ENCODE data around the gene IGFBP1. TPM values are rescaled to one million over a fixed set of nuclear protein-coding genes. Genes with fewer than 3 reads are reported as not detected.

Gene IGFBP1
- total RNA-seq, 4 donors from 2014 or later, result 0.48 TPM; not detected in 3

- no peak for DNase-seq (ENCODE audit: low spot score in 2 of 2)
- TF ChIP-seq EP300 (IDR thresholded peaks at IDR 0.05) (no peak), POLR2A (IDR thresholded peaks at IDR 0.05) (no peak), POLR2AphosphoS5 (IDR thresholded peaks at IDR 0.05) (no peak), CTCF (IDR thresholded peaks at IDR 0.05) (no peak)
- 89% methylated on average over 5 of the region's 7 CpGs for WGBS
Observed at GRCh38 chr7:45880433-45880860, 7.8 kb upstream of the IGFBP1 start.

GRCh38 chr7:45881280-45881758, 7.0 kb upstream of the IGFBP1 start:
- H3K27me3 ChIP-seq, result peaks cover 21% of the 10 kb centered on the region
- peaks cover 10% of the 10 kb centered on the region for H3K9me3 ChIP-seq
- no peak overlapping the region for H3K4me3 ChIP-seq
- no peak for DNase-seq (ENCODE audit: low spot score in 2 of 2)
- H3K4me1 ChIP-seq, result no peaks in the 10 kb centered on the region
- no peak overlapping the region for H3K27ac ChIP-seq
- 89% methylated on average over 7 of the region's 9 CpGs for WGBS
- no peaks in the 10 kb centered on the region for H3K36me3 ChIP-seq
- TF ChIP-seq CTCF (IDR thresholded peaks at IDR 0.05) (no peak), POLR2A (IDR thresholded peaks at IDR 0.05) (no peak), EP300 (IDR thresholded peaks at IDR 0.05) (no peak), POLR2AphosphoS5 (IDR thresholded peaks at IDR 0.05) (no peak)

More at GRCh38 chr7:45880433-45880860, 7.8 kb upstream of the IGFBP1 start:
- H3K27ac ChIP-seq, result no peak overlapping the region
- H3K36me3 ChIP-seq, result no peaks in the 10 kb centered on the region
- no peaks in the 10 kb centered on the region for H3K4me1 ChIP-seq
- H3K4me3 ChIP-seq, result no peak overlapping the region
- H3K27me3 ChIP-seq, result peaks cover 13% of the 10 kb centered on the region
- peaks cover 10% of the 10 kb centered on the region for H3K9me3 ChIP-seq

- no peaks in the 10 kb centered on the region for H3K36me3 ChIP-seq
- TF ChIP-seq CTCF (IDR thresholded peaks at IDR 0.05), result no peak
- no peak for TF ChIP-seq POLR2AphosphoS5 (IDR thresholded peaks at IDR 0.05)
- no peak for TF ChIP-seq POLR2A (IDR thresholded peaks at IDR 0.05)
- no peak for TF ChIP-seq EP300 (IDR thresholded peaks at IDR 0.05)
- no peak for DNase-seq (ENCODE audit: low spot score in 2 of 2)
Observed at GRCh38 chr7:45881759-45882464, 6.4 kb upstream of the IGFBP1 start.

GRCh38 chr7:45882465-45882810, 5.8 kb upstream of the IGFBP1 start:
- peaks cover 32% of the 10 kb centered on the region for H3K27me3 ChIP-seq
- no peaks in the 10 kb centered on the region for H3K36me3 ChIP-seq
- H3K9me3 ChIP-seq, result peaks cover 10% of the 10 kb centered on the region
- DNase-seq (ENCODE audit: low spot score in 2 of 2), result no peak
- TF ChIP-seq CTCF (IDR thresholded peaks at IDR 0.05) (no peak), POLR2AphosphoS5 (IDR thresholded peaks at IDR 0.05) (no peak), EP300 (IDR thresholded peaks at IDR 0.05) (no peak), POLR2A (IDR thresholded peaks at IDR 0.05) (no peak)
- H3K4me1 ChIP-seq, result no peaks in the 10 kb centered on the region
- no peak overlapping the region for H3K4me3 ChIP-seq
- H3K27ac ChIP-seq, result no peak overlapping the region
- WGBS, result 79% methylated on average over 5 of the region's 5 CpGs

More at GRCh38 chr7:45881759-45882464, 6.4 kb upstream of the IGFBP1 start:
- Histone ChIP-seq H3K9me3 (peaks cover 10% of the 10 kb centered on the region), H3K27ac (no peak overlapping the region), H3K4me1 (no peaks in the 10 kb centered on the region), H3K4me3 (no peak overlapping the region), H3K27me3 (peaks cover 27% of the 10 kb centered on the region)
- 67% methylated on average over 12 of the region's 12 CpGs for WGBS

GRCh38 chr7:45884136-45884535, 4.2 kb upstream of the IGFBP1 start:
- peaks cover 49% of the 10 kb centered on the region for H3K27me3 ChIP-seq
- DNase-seq (ENCODE audit: low spot score in 2 of 2), result no peak
- no peak overlapping the region for H3K4me3 ChIP-seq
- TF ChIP-seq POLR2AphosphoS5 (IDR thresholded peaks at IDR 0.05) (no peak), POLR2A (IDR thresholded peaks at IDR 0.05) (no peak), CTCF (IDR thresholded peaks at IDR 0.05) (no peak), EP300 (IDR thresholded peaks at IDR 0.05) (no peak)
- H3K9me3 ChIP-seq, result no peaks in the 10 kb centered on the region
- peaks cover 12% of the 10 kb centered on the region for H3K4me1 ChIP-seq
- WGBS, result 82% methylated on average over 4 of the region's 4 CpGs
- no peak overlapping the region for H3K27ac ChIP-seq
- no peaks in the 10 kb centered on the region for H3K36me3 ChIP-seq
